Thyroid gland (tissue), 4 donors: ENCODE results near the gene ADAMTS2.

Source experiments
- POLR2A ChIP-seq, 2 donors: fragments of 450-650 bp; IDR thresholded peaks; one replicate each; pipeline ENCODE4 v1.6.1; 2017; ENCODE audit warnings: antibody characterized with exemption in 2 of 2, mild to moderate bottlenecking in 2 of 2, moderate library complexity in 1 of 2
- TF ChIP-seq, protein P1 (sequence below), 6 experiments: fragments of 200-600 bp in 3 of 6; fragments of 450-650 bp in 3 of 6; sonication (generic) in 3 of 6; IDR thresholded peaks; one replicate each; pipeline ENCODE4 v1.5.1; 2016 to 2019; ENCODE audit warnings: antibody characterized with exemption in 6 of 6, mild to moderate bottlenecking in 2 of 6, inconsistent platforms in 1 of 6, moderate library complexity in 1 of 6

DNA sequence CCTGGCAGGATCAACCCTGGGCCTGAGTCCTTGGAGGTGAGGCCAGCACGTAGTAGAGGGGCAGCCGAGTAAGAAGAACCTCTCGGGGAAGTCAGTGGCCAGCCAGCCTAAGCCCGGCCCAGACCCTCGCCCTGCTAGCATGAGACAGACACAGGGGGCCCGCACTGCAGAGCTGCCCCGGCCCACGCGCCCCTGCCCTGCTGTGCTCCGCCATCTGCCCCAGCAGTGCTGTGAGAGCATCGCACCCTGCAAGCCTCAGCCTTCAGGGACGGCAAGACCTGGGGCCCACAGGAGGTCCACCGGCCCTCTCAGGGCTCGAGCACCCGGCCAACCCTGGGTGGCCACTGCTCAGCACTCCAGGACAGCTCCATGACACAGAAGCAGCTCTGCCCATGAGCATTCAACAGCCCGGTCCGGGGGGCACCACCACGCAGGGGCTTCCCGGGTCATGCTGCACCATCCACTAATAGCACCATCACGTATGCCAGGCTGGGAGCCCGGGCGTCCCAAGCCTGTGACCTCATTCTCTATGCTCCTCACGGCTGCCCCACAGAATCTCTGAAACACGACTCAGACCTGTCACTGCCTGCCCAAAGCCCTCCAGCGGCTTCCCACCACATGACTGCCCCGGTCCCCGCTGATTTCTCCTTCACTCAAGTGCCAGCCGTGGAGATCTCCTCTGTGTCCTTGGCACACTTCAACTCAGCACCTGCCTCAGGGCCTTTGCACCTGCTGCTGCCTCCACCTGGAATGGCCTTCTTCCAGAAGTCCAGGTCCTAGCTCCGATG, 38.1 kb downstream of the ADAMTS2 start:
- TF ChIP-seq, protein P1, sequence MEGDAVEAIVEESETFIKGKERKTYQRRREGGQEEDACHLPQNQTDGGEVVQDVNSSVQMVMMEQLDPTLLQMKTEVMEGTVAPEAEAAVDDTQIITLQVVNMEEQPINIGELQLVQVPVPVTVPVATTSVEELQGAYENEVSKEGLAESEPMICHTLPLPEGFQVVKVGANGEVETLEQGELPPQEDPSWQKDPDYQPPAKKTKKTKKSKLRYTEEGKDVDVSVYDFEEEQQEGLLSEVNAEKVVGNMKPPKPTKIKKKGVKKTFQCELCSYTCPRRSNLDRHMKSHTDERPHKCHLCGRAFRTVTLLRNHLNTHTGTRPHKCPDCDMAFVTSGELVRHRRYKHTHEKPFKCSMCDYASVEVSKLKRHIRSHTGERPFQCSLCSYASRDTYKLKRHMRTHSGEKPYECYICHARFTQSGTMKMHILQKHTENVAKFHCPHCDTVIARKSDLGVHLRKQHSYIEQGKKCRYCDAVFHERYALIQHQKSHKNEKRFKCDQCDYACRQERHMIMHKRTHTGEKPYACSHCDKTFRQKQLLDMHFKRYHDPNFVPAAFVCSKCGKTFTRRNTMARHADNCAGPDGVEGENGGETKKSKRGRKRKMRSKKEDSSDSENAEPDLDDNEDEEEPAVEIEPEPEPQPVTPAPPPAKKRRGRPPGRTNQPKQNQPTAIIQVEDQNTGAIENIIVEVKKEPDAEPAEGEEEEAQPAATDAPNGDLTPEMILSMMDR (IDR thresholded peaks at IDR 0.05) = no peak
- TF ChIP-seq POLR2A (IDR thresholded peaks at IDR 0.05) = no peak
